ELR (cell line): Measurements from ENCODE around the gene ASCC1.
"Not testable (repeated sequence)": the region's sequence is repeated elsewhere in the genome, so short reads cannot be mapped to it uniquely, and the experiment has no call there.

Source experiments
- DNase-seq: peaks from one replicate; pipeline ENCODE4 v3.0.0-alpha.2; 2015; ENCODE audit warnings: low read depth

ASCC1 gene

DNA sequence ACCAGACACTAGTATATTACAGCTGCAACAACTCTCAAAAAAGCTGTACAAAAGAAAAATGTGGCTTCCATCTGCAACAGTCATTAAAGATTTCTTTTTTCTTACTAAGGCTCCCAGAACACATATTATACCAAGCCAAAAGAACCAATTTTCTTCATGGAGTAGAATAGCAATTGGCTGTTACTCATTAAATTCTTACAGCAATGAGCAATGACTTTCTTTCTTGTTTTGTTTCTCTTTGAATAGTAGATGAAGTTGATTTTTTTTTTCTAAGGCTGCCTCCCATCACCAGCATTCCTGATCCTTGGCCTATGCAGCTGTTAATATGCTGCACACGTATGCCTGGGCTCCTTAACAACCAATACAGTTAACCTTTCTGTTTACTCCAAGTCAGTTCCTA is 91.1 kb downstream of the ASCC1 start:
- DNase-seq: no peak

DNA sequence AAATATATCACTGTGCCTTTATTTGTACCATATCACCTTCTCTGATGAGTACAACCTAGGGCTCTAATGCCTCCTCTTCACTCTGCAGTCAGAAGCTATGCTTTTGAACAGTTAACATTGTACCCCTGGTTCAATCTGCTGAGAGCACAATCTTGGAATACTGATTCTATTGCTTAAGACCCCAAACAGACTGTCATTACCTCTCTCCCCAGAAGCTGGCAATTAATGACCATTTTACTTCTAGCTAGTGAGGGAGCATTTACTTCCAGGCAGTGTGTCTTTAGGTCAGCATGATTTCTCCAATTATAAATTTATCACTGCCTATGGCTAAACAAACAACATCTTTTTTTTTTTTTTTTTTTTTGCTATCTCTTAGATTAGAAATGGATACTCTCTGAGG is 91.7 kb downstream of the ASCC1 start:
- no peak for DNase-seq

DNA sequence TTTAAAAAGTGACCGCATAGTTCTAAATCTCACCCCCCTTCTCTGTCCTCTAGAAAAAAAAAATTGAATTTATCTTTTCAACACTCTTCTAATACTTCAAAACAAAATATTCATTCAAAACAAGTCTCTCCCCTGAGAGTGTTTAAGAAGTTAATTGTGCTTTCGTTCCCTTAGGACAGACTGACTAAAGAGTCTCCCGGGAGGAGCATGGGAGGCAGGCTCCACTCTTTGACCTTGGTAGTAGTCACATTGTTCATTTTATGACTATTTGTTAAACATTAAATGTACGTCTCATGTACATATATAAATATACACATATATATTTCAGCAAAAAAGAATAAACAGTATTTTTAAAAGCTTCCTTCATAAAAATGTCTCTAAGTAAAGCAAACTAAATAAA is 92.5 kb downstream of the ASCC1 start:
- DNase-seq: no peak

DNA sequence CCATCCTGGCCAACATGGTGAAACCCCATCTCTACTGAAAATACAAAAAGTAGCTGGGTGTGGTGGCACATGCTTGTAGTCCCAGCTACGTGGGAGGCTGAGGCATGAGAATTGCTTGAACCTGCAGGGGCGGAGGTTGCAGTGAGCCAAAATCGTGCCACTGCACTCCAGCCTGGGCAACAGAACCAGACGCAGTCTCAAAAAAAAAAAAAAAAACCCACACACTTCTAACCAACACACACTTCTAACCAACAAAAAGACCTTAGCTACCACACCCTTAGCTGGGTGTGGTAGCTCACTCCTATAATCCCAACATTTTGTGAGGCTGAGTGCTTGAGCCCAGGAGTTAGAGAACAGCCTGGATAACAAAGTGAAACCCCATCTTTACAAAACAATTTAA is 93.9 kb downstream of the ASCC1 start:
- DNase-seq: no peak

DNA sequence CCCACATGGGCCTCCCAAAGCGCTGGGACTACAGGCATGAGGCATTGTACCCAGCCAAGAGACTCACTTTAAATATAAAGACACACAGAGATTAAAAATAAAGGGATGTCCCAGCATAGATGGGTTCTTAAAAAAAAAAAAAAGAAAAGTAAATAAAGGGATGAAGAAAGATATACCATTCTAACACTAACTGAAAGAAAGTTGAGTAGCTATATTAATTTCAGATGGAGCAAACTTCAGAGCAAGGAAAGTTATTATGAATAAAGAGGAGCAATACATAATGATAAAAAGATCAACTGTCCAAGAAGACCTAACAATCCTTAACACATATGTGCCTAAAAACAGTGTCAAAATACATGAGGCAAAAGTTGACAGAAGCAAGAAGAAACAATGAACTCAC is 94.7 kb downstream of the ASCC1 start:
- no peak for DNase-seq

DNA sequence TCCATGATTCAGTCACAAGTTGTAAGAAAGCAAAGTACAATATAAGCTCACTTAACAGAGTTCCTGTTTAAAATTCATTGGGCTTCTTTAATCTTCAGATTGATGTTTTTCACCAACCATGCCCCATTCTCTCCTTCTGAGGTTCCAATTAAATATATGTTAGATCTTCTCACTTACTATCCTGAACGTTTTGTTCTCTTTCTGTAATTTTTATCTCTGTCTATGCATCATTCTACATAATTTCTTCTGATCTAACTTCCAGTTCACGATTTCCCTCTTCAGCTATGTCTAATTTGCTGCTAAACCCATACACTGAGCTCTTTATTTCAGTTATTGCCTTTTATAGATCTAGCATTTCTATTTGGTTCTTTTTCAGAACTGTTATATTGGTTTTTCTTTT is 99.7 kb downstream of the ASCC1 start:
- DNase-seq: no peak

DNA sequence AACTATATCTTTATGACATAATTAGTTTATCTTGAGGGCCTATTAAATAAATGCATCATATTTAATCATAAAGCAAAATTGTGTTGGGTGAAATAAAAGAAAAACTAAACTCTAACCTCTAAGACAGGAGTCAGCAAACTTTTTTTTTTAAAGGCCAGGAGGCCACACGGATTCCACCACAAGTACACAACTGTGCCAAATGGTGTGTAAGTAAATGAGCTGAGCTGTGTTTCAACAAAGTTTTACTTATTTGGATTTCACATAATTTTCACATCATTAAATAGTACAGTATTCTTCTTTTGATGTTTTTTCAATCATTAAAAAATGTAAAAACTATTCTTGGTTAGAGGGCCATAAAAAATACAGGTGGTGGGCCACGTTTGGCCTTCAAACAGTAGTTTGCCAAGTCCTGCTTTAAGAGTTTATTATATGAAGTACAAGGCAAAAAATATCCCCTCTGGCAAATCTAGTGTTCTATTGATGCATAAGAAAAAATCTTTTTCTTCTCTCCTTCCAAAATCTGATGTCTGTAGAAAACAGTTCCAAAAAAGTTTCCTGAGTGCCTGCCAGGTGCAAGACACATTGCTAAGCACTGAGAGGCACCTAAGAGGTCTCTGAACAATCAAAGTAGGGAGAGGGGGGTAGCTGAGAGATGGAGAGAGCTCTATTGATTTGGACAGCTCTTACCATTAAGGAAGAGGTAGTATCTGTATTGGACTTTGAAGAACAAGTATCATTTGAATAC is 101.2 kb downstream of the ASCC1 start:
- no peak for DNase-seq

DNA sequence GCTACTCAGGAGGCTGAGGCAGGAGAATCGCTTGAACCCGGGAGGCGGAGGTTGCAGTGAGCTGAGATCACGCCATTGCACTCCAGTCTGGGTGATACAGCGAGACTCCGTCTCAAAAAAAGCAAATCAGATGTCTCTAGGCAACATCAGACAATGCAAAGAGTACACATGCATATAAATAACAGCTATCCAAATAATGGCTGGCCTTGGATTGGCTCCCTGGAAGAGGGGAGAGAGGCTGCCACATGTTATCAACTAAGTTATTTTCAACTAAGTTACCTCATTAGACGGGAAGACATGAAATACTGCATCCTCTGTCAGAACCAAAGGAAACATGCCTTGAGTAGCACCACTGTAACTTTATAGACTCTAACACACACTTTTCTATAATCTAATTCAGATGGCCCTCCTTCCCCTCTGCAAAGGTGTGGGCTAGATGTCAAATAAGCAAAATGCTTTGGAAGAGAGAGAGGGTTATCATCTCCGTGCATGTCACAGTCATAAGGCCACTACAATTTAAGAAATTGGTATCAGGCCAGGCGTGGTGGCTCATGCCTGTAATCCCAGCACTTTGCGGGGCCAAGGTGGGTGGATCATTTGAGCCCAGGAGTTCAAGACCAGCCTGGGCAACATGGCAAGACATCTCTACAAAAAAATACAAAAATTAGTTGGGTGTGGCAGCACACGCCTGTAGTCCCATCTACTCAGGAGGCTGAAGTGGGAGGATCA is 105.2 kb downstream of the ASCC1 start:
- no peak for DNase-seq

DNA sequence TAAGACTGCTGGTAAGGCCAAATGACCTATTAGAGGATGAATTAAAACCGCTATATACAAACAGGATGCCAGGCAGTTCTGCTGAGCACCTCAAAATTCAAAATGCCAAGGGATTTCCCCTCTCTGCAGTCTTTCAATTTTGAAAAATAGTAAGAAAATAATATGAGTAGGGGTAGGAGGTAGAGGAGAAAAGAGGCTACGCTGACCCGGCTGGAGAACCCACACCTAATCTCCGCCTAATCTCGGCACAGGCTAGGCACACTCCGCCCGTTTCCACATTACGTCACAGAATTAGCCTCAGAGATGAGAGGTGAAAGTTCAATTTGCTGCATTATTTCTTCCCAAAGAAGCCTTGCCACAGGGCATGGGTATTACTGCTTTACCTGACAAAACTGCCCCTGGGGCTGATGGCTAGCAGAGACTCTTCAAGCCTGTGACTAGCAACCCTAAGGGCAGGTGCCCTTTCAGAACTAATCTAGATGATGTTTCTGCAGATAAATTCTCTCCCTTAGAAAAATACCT is 106.4 kb downstream of the ASCC1 start:
- no peak for DNase-seq

DNA sequence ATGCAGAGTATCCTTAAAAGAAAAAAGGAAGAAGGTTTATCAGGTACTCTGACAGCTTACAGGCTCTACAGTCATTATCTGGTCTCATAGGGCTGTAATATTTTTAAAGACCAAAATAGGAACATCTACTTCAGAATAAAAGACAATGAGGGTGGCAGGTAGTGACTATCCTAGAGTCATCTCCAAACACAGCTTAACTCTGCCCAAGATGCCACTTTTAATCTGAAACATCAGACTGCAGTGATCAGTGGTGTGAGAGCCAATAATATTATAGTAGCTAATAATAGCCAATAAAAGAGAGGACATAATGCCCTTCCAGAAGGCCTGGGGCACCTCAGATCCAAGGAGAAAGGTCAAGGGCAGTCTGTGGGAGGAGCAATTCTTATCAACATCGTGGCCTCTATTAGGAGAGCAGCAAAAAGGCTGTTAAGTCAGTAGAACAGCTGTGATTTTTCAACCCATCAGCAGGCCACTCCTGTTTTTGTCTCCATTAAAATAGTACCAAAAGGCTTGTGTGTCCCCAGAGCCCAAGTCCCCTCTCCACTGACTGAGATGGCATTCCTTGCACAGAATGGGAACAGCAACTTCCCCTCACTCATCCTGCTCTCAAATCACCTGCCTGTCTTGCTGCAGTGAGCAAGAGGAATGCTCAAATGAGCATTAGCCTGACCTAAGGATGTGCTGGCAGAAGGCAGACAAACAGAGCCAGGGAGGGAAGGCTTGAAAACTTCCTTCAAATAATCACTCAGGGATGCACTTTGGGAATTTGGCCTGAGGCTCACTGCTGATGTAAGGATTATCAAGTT is 107.0 kb downstream of the ASCC1 start:
- peak; percentile 37 for DNase-seq

DNA sequence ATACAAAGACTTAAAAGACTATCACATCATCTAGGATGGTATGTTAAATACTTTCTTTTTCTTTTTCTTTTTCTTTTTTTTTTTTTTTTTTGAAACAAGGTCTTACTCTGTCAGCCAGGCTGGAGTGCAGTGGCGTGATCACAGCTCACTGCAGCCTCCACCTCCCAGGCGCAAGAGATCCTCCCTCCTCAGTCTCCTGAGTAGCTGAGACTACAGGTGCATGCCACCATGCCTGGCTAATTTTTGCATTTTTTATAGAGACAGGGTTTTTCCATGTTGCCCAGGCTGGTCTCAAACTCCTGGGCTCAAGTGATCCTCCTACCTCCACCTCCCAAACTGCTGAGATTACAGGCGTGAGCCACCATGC is 108.1 kb downstream of the ASCC1 start:
- DNase-seq: not testable (repeated sequence)

DNA sequence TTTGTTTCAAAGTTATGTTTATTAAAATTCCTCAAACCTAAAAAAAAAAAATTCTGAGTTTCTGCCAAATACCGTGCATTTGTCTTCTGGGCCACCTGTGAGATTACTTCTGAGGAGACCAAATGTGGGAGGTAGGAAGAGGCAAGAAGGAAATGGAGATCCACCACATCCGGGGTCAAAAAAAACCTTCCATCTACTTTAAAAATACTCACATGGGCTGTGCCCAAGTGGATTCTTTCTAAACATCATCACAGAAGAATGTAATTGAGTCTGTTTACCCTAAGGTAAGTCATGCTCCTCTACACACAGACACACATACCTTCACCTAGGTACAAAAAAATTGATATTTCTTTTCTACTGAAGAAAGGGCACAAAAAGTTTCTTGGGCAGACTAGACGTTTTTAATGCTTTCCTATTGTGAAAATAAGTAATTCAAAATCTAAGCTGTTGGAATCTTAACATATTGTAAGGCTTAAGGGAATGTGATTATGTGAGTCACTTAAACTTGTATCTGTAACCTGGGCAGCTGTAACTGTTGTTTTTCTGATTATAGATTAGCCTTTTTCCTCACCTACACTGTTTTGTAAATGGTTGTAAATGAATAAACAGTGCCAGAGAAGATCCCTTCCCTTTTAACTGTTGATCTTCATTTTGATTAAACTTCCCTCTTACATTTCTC is 108.6 kb downstream of the ASCC1 start:
- DNase-seq: peak; percentile 28

DNA sequence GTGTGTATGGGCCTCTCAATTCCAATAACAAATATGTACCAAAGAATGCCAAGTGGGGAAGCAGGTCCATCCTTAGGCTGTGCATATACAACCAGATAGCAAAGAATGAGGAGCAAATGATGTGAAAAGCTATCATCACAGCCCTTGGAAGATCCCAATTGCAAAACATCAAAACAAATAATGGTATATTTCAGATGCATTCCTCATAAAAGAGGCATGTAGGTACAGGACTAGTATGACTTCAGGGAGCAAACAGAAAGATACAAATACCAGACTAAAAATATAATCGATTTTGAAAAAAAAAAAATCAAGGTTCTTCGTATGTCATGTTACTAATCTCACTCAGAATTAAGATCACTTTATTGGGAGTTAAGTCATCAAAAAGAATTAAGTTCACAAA is 109.2 kb downstream of the ASCC1 start:
- no peak for DNase-seq

DNA sequence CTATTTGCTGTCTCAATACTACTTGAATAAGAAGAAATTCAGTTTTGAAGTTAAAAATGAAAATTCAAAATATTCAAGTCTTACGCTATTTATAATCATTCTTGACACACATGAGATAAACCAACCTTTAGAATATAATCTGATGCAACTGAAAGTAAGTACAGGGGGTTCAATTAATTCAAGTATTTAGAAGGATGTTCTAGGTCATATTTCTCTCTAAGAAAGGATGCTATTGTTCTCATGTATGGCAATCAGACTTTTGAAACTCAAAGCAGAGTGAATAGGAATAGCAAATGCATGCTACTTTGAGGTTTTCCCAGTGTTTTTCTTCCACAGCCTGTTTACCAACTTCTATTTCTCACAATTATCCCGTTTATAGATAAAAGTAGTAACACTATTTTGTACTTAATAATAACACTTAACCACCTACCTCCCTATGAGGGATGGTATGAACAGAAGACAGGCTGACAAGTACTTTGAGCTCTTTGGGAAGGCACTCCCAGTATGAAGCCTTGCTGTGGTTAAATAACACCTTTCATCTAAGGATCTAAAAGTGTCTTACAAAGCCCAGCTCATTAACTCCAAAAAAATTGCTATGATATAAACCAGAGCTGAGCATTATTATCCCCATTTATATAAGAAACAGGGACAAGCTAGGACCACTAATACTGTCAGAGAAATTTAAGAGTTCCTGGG is 109.8 kb downstream of the ASCC1 start:
- no peak for DNase-seq

DNA sequence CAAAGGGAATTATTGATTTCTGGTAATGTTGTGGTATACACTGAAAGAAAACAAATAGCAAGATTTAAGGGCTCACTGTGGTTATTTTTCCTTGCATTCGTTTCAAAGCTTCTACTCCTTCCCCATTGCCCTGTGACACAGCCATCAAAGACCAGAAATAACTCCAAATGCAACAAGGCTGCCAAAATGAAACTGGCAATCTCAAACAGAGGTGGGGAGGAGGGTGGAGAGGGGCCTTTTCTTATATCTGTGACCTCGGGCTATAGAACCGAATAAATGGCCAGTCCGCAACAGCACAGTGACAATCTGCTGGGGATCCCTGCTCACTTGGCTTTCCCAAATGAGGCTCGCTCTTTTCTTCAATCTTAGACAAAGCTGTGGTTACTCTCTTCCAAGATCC is 110.4 kb downstream of the ASCC1 start:
- DNase-seq: no peak

DNA sequence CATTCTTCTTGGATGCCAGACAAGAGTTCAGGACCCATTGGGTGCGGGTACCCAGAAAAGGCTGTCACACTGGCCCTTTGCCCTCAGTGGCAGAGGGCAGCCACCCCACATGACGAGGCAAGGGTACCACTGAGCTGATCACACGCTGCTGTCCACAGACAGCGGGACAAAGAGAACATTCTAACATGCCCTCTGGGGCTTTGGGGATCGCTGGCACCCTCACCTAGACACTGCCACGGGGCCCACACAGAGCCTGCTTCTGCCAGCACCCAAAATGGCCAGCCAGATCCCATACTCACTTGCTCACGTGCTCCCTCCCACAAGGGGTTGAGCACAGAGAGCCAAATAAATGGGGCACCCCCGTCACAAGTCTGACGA is 111.0 kb downstream of the ASCC1 start:
- DNase-seq: no peak

DNA sequence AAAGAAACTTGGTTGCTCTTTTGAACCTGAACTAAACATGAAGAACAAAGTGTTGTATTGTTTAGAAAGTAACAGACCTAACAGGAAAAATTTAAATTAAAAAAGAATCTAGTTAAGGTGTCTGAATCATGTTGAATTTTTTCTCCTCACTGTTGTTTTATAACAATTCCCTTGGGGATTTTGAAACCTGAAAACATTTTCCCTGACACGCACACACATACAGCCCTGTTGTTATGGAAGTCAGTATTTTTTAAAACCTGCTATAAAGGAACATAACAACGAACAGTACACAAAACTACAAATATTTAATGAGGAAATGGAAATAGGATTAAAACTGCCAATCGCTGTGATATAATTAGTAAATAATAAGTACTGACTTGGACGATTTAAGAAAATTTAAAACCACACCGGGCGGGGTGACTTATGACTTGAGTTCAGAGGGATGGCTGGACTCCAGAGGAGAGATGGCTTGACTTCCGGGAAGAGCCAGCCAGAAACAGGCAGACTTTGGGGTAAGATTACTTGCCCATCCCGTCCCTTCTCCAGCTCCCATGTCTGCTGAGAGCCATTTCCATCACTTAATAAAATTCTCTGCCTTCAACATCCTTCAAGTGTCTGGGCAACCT is 111.5 kb downstream of the ASCC1 start:
- no peak for DNase-seq

DNA sequence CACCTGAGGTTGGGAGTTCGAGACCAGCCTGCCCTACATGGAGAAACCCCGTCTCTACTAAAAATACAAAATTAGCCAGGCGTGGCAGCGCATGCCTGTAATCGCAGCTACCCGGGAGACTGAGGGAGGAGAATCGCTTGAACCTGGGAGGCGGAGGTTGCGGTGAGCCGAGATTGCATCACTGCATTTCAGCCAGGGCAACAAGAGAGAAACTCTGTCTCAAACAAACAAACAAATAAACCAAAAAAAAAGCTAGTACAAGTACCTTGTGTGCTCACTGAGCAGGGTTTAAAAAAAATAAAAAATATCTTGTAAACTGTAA is 116.5 kb downstream of the ASCC1 start:
- no peak for DNase-seq

DNA sequence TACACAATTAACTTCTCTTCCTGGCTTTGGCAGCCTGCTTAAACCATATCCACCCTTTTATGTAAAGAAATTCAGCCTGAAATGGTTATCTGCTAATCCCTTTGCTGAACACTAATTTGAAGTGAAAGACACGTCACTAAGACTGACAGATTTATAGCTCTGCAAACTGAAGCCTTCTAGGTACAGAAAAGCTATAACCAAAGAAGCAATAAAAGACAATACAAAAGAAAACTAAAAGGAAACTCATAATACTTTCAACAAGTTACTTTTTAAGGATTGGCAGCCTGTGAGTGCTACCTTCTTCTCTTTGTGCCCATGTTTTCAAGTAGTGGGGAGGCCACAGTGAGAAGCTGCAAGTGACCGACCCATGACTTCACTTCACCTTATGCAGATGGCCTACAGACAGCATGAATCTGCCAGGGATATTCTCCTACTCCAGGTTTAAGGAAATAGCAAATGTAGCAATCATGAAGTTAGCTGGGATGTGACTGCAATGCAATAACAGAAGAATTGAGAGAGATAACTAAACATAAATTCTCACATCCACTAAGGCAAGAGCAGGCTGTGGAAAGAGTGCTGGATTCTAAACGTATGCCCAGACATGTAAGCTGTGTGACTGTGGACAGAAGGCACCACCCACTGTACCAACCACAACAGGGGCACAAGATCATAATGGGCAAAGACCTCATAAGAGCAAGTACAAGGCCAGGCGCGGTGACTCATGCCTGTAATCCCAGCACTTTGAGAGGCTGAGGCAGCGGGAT is 117.1 kb downstream of the ASCC1 start:
- no peak for DNase-seq

DNA sequence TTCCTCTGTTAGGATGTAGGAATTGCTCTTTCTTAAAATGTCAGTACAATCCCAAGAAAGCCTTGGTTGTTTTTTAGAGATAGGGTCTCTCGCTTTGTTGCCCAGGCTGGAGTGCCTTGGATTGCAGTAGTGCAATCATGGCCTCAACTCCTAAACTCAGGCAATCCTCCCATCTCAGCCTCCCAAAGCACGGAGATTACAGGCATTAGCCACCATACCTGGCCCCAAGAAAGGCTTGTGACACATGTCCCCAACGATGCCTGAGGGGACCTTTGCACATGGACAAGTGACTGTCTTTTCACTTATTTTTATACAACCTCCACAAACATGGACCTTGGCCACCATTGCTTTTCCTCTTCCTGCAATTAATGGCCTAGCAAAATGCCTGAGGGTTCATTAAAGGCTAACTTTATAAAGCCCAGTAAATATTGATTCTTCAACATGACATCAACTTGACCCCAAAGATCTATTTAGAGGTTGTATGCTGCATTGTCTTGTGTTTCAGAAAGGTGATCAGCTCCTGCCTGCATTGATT is 117.7 kb downstream of the ASCC1 start:
- DNase-seq: no peak
